Measurements from ENCODE around the gene HSD17B8.

Gene HSD17B8

DNA sequence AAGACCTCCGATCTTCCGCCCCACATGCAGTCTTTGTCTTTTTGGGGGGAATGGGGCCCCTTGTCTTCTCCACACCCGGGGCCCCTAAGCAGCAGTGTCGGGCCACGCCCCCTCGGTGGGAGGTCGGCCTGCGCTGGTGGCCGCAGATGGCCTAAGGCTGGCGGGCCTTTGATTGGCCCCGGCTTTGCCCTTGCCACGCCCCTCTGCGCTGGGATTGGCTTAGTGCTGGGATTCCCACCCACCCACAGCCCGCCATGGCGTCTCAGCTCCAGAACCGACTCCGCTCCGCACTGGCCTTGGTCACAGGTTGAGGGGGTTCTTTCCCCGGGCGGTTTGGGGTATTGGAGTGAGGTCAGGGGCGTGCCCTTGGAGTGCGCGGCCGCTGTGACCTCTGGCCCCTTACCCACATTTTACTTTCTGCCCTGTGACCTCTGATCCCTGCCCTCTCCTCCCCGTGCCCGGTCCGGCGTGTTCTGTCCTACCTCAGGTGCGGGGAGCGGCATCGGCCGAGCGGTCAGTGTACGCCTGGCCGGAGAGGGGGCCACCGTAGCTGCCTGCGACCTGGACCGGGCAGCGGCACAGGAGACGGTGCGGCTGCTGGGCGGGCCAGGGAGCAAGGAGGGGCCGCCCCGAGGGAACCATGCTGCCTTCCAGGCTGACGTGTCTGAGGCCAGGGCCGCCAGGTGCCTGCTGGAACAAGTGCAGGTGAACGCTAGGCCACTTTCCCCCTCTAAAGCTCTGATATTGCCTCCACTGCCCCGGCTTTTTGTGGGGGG is at the start of gene HSD17B8:
TSS of gene HSD17B8 (plus strand) at position 241 of the 776 bp plus-strand sequence. CDS start at position 255, 14 bp downstream.
- DNase-seq (ENCODE audit: low spot score), result peak; percentile 98

GRCh38 chr6:33156561-33156960 is 47.9 kb upstream of the HSD17B8 start:
- no peak for DNase-seq (ENCODE audit: low spot score)

- no peak for DNase-seq (ENCODE audit: low spot score)
Measured at GRCh38 chr6:33156964-33157363, 47.5 kb upstream of the HSD17B8 start.

DNA sequence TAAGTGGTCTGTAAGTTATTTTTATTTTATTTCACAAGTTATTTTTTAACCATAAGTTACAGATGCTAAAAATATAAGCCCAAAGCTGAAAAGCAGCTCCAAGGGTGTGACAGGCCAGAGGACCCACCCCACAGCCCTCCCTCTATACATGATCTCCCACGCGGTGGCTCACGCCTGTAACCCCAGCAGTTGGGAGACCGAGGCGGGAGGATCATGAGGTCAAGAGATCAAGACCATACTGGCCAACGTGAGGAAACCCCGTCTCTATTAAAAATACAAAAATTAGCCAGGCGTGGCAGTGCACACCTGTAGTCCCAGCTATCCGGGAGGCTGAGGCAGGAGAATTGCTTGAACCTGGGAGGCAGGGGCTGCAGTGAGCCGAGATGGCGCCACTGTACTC is 44.4 kb upstream of the HSD17B8 start:
- DNase-seq (ENCODE audit: low spot score), result no peak

GRCh38 chr6:33160728-33161344 is 43.6 kb upstream of the HSD17B8 start:
- peak; percentile 60 for DNase-seq (ENCODE audit: low spot score)

- peak; percentile 91 for DNase-seq (ENCODE audit: low spot score)
Measured at GRCh38 chr6:33161354-33162331, 42.8 kb upstream of the HSD17B8 start.

GRCh38 chr6:33163540-33163939 is 40.9 kb upstream of the HSD17B8 start:
- DNase-seq (ENCODE audit: low spot score), result no peak

GRCh38 chr6:33164176-33164575 is 40.3 kb upstream of the HSD17B8 start:
- no peak for DNase-seq (ENCODE audit: low spot score)

GRCh38 chr6:33164665-33165373 is 39.6 kb upstream of the HSD17B8 start:
- DNase-seq (ENCODE audit: low spot score), result no peak

GRCh38 chr6:33165581-33166258 is 38.7 kb upstream of the HSD17B8 start:
- DNase-seq (ENCODE audit: low spot score), result no peak

GRCh38 chr6:33166363-33166762 is 38.1 kb upstream of the HSD17B8 start:
- no peak for DNase-seq (ENCODE audit: low spot score)

GRCh38 chr6:33166811-33167210 is 37.6 kb upstream of the HSD17B8 start:
- no peak for DNase-seq (ENCODE audit: low spot score)

DNA sequence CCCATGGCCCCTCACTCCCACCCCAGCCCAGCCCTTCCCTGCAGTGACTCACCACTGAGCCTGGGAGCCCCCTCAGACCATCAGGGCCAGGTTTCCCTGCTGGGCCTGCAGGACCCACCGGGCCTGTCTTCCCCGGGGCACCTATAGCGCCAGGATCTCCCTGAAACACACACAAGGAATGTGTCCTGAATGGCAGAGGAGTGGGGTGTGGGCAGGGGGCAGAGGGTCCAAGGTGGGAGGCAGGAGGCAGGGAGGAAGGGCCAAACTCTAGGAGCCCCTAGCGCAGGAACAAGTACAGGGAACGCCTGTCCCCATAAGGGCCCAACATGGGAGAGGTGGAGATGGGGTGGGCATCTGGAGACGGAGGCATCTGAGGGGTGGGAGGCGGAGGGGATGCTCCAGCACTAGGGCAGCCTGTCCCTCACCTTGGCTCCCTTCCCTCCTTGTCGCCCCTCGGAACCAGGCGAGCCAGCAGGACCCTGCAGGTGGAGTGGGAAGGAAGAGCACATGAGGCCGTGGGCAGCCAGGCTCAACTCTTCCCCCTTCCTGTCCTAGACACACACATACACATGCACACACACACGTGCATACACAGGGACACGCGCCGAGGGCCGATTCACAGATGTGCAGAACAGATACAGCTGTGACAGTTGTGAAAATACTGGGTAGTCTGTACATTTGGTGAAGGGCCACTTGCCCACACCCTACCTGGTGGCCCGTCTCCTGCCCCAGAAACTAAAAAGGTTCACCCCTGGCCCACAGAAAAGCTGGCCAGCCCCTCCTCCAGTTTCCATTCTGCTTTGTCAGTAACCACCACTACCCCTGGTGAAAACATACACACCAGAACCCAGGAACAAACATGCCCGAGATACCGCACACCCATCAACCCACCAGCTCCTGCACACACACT is 36.8 kb upstream of the HSD17B8 start:
- DNase-seq (ENCODE audit: low spot score), result no peak

DNA sequence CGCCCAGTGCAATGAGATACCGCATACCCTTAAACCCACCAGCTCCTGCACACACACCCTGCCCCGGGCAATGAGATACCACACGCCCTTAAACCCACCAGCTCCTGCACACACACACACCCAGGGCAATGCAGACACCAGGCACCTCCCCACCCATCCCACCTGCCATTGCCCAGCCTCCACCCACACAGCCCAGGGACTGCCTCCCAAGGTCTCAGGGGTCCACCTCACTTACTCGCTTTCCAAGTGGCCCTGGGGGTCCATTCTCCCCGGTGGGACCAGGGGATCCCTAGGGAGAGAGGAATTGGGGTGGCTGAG is 36.2 kb upstream of the HSD17B8 start:
- DNase-seq (ENCODE audit: low spot score), result no peak

DNA sequence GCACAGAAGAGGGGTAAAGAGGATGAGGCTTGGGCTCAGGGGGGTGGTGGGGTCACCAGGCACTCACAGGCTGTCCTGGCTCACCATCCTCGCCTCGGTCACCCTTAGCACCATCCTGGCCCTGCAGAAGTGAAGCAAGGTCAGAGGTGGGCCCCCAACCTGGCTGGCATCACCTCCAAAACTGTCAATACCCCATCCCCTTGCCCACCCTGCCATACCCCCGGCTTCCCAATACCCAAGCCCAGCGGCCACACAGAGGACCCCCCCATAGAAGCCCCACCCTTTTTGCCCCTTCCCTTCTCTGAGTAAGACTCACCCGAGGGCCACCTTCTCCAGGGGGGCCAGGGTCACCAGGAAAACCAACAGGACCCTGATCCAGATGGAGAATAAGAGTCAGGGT is 35.8 kb upstream of the HSD17B8 start:
- DNase-seq (ENCODE audit: low spot score), result no peak

GRCh38 chr6:33169291-33170175 is 34.9 kb upstream of the HSD17B8 start:
- no peak for DNase-seq (ENCODE audit: low spot score)

DNA sequence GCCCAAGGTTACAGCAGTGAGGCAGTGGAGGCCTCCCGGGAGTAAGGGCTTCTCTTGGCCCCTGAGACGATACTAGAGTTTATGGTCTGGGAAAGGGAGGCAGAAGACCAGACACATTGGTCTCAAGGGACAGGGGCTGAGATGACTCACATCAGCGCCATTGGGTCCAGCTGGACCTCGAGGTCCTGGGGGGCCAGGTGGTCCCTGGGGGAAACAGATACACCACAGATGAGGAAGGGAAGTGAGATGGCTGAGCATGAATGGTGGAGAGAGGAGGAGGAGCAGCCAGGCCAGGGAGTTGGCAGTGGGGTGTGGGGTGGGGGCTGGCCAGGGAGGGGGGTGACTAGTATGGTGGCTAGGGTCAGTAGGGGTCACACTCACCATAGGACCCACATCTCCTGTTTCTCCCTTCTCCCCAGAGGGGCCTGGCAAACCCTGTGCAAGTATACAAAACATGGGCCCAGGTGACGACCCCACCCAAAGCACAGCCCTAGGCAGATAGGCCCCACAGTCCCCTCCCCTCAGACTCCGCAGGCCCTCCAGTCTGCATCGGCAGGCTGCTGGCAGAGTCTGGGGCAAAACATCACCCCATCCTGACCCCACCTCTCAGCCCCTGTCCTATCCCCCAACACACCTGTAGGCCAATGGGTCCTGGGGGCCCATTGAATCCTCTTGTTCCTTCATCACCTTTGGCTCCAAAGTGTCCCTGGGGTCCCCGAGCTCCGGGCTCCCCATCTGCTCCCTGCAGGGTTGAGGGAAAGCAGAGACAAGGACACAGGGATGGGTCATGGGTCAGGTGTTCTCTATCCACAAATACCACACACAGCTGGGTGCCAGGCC is 34.1 kb upstream of the HSD17B8 start:
- no peak for DNase-seq (ENCODE audit: low spot score)
